TTC549 (cell line): ENCODE results near the gene RPL6.
"Not testable (repeated sequence)": the region's sequence is repeated elsewhere in the genome, so short reads cannot be mapped to it uniquely, and the experiment has no call there.

ENCODE experiments used
- FAIRE-seq: peaks from 2 replicates; lab custom pipeline; 2012; peaks lifted over from hg19 to GRCh38; lab: Jason Lieb, UNC

The RPL6 gene

DNA sequence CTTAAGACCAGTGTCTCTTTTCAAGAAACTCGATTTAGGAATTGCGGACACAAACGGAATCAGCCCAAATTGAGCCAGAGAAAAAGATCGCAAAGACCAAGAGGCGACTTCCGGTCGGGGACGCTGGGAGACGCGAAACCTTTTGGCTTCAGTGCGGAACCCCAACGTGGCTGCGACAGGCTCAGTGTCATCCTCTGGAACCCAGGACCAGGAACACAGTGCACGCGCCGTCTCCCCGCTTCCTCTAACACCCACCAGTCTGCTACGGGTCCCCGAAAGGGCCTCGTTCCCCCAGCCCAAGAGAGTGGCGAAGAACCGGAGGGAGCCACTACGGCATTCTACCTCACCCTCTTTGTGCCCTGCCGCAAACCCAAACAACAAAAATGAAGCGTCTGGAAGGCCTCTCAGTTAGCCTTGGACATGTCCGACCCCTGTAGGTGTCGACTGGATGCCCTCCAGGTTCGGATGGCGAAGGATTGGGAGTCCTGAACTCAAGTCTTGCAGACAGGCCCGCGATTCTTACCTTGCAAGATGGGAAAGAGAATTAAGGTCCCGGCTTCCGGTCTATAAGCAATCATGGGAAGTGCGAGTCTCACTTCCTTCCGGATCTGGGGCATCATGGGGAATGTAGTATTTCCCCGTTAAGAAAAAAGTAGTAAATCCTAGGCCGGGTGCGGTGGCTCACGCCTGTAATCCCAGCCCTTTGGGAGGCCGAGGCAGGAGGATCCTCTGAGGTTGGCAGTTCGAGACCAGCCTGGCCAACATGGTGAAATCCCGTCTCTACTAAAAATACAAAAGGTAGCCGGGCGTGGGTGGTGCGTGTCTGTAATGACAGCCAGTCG lies at the start of gene RPL6:
Gene RPL6, minus strand, starts transcription at position 542 of the 842 bp plus-strand sequence. CDS start 949 bp downstream, outside the sequence.
- FAIRE-seq, result peak; percentile 9

DNA sequence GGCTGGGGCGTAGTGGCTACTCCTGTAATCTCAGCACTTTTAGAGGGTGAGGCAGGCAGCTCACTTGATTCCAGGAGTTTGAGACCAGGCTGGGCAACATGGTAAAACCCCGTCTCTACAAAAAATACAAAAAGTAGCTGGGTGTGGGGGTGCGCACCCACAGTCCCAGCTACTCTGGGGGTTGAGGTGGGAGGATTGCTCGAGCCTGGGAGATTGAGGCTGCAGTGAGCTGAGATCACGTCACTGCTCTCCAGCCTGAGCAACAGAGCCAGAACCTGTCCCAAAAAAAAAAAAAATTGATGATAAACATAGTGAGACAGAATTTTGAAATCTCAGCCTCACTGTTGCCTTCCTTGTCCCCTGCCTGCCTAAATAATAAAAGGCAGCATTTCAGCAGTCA lies 49.3 kb upstream of the RPL6 start:
- no peak for FAIRE-seq

DNA sequence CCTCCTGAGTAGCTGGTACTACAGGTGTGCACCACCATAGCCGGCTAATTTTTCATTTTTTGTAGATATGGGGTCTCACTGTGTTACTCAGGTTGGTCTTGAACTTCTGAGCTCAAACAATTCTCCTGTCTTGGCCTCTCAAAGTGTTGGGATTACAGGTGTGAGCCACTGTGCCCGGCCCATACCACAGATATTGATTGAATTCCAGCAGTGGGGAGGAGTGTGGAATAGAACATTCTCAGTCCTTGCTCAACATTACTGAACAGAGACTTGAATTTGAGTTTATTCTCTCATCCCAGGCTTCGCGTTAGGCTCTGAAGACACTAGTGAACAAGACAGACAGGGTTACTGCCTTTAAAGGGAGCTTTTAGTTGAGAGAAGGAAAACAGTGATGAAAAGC lies 48.9 kb upstream of the RPL6 start:
- FAIRE-seq, result no peak

DNA sequence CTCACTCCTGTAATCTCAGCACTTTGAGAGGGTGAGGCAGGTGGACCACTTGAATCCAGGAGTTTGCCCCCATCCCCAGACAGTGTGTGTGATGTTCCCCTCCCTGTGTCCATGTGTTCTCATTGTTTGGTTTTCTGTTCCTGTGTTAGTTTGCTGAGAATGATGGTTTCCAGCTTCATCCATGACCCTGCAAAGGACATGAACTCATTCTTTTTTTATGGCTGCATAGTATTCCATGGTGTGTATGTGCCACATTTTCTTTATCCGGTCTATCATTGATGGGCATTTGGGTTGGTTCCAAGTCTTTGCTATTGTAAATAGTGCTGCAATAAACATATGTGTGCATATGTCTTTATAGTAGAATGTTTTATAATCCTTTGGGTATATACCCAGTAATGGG lies 47.7 kb upstream of the RPL6 start:
- FAIRE-seq, result not testable (repeated sequence)

DNA sequence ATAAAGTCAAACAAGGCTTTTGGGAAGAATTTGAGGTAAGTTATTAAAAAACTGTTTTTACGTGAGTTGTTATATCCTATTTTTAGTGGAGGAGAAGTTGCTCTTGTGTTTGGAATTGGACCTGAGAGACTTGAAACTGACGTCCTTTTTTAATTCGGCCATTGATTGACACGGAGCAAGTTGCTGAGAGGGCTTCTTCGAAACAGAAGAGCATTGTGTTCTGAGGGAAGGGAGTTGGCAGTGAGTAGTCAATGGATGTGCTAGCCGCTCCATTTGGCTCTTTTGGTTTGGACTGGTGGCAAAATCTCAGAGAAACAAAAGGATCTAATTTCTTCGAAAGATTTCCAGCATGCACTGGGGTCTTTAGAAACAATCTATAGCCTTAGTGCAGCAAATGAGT lies 46.6 kb upstream of the RPL6 start:
- FAIRE-seq, result no peak

GRCh38 chr12:112450725-112451124 lies 41.3 kb upstream of the RPL6 start:
- FAIRE-seq, result no peak

- not testable (repeated sequence) for FAIRE-seq
These were observed 38.8 kb upstream of the RPL6 start for GRCh38 chr12:112448165-112448564.

- no peak for FAIRE-seq
These were observed 37.7 kb upstream of the RPL6 start for GRCh38 chr12:112447106-112447505.

DNA sequence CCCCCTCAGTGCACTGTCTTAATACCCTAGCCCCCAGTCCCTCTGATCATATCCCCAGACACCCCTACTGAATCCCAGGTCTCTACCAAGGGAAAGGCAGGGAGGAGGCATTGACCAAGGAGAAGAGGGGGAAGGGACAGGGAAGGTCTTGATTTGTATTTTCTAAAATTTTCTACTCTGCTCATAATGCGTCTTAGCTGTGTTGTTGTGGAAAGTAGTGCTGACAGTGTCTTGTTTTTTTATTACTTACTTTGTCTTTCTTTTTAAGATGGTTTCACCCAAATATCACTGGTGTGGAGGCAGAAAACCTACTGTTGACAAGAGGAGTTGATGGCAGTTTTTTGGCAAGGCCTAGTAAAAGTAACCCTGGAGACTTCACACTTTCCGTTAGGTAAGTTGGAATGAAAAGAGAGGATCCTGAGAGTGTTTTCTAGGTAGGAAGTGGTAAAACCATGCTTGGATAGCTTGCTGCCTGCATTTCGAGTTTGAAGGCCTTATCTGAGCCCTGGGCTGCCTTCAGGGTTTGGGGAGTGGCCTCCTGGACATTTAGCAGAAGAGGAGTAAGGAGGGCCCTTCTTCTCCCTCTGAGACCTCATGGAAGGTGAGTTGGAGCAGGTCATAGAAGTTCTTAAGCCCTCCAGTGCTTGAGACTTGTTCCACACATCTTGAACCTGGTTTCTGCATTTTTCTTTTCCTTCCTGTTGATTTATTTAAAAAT lies 36.8 kb upstream of the RPL6 start:
- no peak for FAIRE-seq

DNA sequence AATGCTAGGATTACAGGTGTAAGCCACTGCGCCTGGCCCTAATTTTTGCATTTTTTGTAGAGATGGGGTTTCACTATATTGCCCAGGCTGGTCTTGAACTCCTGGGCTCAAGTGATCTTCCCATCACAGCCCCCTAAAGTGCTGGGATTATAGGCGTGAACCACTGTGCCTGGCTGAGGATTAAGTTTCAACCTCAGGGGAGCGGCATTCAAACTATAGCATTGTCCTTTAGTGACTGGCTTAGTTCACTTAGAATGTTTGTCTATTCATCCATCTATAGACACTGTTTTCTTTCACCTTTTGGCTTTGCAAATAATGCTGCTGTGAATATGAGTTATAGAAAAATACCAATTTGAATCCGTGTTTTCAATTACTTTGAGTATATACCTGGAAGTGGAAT lies 34.5 kb upstream of the RPL6 start:
- FAIRE-seq, result no peak

- not testable (repeated sequence) for FAIRE-seq
These were observed 31.2 kb upstream of the RPL6 start for GRCh38 chr12:112440653-112441052.

DNA sequence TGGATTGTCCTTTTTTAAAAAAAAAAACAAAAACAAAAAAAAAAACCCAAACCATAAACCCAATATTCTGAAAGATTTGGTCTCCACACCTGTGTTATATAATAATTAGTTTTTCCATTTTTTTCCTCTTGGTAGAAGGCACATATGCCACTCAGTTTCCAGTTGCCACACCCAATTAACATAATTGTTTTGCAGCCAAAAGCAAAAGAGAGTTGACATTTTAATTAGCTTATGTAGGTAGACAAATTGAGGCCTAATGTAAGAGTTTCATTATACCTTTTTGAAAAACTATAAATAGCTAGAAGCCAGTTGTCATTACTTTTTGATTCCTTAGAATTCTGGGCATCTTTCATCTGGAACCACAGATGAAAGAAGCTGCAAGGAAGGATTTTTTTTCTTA lies 30.4 kb upstream of the RPL6 start:
- FAIRE-seq, result no peak

- FAIRE-seq, result not testable (repeated sequence)
These were observed 29.2 kb upstream of the RPL6 start for GRCh38 chr12:112438645-112439044.

DNA sequence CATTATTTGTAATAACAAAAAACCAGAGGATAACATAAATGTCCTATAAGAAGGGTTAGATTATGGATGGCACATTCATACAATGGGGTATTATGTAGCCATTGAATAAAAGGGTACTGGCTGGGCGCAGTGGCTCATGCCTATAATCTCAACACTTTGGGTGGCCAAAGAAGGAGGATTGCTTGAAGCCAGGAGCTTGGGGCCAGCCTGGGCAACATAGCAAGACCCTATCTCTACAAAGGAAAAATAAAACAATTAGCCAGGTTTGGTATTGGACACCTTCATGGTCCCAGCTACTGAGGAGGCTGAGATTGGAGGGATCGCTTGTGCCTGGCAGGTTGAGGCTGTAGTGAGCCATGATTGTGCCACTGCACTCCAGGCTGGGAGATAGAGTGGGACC lies 24.1 kb upstream of the RPL6 start:
- no peak for FAIRE-seq

DNA sequence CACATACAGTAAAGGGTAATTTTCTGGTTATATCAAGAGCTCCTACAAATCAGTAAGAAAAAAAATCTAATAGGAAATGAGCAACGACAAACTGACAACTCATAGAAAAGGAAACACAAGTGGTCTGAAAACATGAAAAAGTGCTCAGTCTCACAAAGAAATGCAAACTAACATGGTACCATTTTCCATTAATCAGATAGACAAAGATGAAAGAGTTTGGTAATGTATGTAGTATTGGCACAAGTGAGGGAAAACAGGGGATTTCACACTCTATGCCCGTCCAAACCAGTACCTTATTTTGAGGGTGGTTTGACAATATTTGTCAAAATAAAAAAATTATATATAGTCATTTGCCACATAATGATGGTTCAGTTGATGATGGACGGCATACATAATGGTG lies 22.6 kb upstream of the RPL6 start:
- no peak for FAIRE-seq

- FAIRE-seq, result no peak
These were observed 21.5 kb upstream of the RPL6 start for GRCh38 chr12:112430929-112431328.

DNA sequence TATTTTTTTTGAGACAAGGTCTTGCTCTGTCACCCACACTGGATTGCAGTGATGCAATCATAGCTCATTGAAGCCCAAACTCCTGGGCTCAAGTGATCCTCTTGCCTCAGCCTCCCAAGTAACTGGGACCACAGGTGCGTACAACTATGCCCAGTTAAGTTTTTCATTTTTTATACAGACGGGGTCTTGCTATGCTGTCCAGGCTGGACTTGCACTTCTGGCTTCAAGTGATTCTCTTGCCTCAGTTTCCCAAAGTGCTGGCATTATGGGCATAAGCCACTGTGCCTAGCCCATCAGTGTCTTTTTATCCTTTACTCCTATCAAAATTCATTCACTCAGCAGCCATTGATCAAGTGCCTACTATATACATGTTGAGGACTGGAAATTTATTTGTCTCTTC lies 18.4 kb upstream of the RPL6 start:
- FAIRE-seq, result no peak

DNA sequence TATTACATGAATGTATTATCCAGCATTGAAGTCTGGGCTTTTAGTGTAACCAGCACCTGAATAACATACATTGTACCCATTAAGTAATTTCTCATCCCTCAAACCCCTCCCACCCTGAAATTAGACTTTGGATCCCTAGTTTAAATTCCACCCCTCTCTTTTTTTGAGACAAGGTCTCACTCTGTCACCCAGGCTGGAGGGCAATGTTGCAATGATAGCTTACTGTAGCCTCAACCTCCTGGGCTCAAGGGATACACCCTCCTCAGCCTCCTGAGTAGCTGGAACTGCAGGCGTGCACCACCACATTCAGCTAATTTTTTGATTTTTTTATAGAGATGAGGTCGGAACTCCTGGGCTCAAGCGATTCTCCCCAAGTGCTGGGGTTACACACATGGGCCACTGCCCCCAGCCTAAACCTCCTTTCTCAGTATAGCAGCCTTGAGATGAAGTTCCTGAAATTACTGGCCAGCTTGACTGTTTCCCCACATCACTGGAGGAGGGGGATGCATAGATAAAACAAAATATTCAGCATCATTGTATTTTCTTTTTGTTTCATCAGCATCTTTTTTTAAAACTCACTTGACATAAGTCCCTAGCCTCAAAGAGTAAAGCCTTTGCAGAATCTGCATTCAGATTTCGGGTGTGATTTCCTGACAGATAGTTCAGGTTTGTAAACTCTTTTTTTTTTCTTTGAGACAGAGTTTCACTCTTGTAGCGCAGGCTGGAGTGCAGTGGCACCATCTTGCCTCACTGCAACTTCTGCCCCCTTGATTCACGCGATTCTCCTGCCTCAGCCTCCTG lies 16.4 kb upstream of the RPL6 start:
- no peak for FAIRE-seq

- no peak for FAIRE-seq
These were observed 14.7 kb upstream of the RPL6 start for GRCh38 chr12:112424126-112424525.

GRCh38 chr12:112422531-112422930 lies 13.1 kb upstream of the RPL6 start:
- FAIRE-seq, result no peak

GRCh38 chr12:112421363-112421762 lies 12.0 kb upstream of the RPL6 start:
- no peak for FAIRE-seq

- no peak for FAIRE-seq
These were observed 11.3 kb upstream of the RPL6 start for GRCh38 chr12:112420740-112421139.
